SK-N-SH treated with all-trans-retinoic acid at 6 μM for 48 hours (cell line): ENCODE measurements around the gene TJP3.

Experiments used
- ATAC-seq: fragments of 200-7000 bp; cut with Tn5 transposase; 3 replicates; pipeline ENCODE4 v1.9.1; 2020; ENCODE audit warnings: mild to moderate bottlenecking, moderate library complexity
- ARNTL ChIP-seq: fragments of 450-650 bp; formaldehyde crosslinking; IDR thresholded peaks from 2 replicates; pipeline ENCODE4 v1.5.0; 2020; ENCODE audit warnings: low read depth, mild to moderate bottlenecking, moderate library complexity, borderline replicate concordance
- BACH2 ChIP-seq: fragments of 250-450 bp; sonication (Bioruptor Pico); IDR thresholded peaks from 2 replicates; pipeline ENCODE4 v1.9.0; 2021; ENCODE audit warnings: mild to moderate bottlenecking, borderline replicate concordance
- CREB5 ChIP-seq: fragments of 250-450 bp; sonication (Bioruptor Pico); IDR thresholded peaks from 2 replicates; pipeline ENCODE4 v1.5.1; 2020; ENCODE audit warnings: low read depth, mild to moderate bottlenecking, moderate library complexity
- CSRNP3 ChIP-seq: fragments of 250-450 bp; sonication (Bioruptor Pico); IDR thresholded peaks from 2 replicates; pipeline ENCODE4 v1.5.1; 2021; ENCODE audit warnings: mild to moderate bottlenecking, moderate library complexity
- ESRRG ChIP-seq: fragments of 250-450 bp; sonication (Bioruptor Pico); IDR thresholded peaks from 2 replicates; pipeline ENCODE4 v1.6.1; 2021; ENCODE audit warnings: mild to moderate bottlenecking
- GLIS3 ChIP-seq: fragments of 250-450 bp; sonication (Bioruptor Pico); IDR thresholded peaks from 2 replicates; pipeline ENCODE4 v1.5.0; 2020; ENCODE audit warnings: mild to moderate bottlenecking, moderate library complexity
- ISL1 ChIP-seq: fragments of 250-450 bp; sonication (Bioruptor Pico); IDR thresholded peaks from 2 replicates; pipeline ENCODE4 v2.1.2; 2022; ENCODE audit warnings: mild to moderate bottlenecking, moderate library complexity
- OSR1 ChIP-seq: fragments of 250-450 bp; sonication (Bioruptor Pico); IDR thresholded peaks from 2 replicates; pipeline ENCODE4 v1.8.0; 2022; ENCODE audit warnings: moderate library complexity, mild to moderate bottlenecking, inconsistent platforms
- PATZ1 ChIP-seq: fragments of 250-450 bp; sonication (Bioruptor Pico); IDR thresholded peaks from 2 replicates; pipeline ENCODE4 v1.8.0; 2020; ENCODE audit warnings: mild to moderate bottlenecking, moderate library complexity, borderline replicate concordance
- PPARA ChIP-seq: fragments of 250-450 bp; sonication (Bioruptor Pico); IDR thresholded peaks from 2 replicates; pipeline ENCODE4 v1.5.0; 2020; ENCODE audit warnings: mild to moderate bottlenecking, borderline replicate concordance
- SNAI2 ChIP-seq: fragments of 250-450 bp; sonication (Bioruptor Pico); IDR thresholded peaks from 2 replicates; pipeline ENCODE4 v1.5.0; 2020; ENCODE audit warnings: mild to moderate bottlenecking, moderate library complexity
- TCF4 ChIP-seq: fragments of 250-450 bp; sonication (Bioruptor Pico); IDR thresholded peaks from 2 replicates; pipeline ENCODE4 v1.8.0; 2021; ENCODE audit warnings: mild to moderate bottlenecking, moderate library complexity, borderline replicate concordance
- TOX ChIP-seq: fragments of 250-450 bp; sonication (Bioruptor Pico); IDR thresholded peaks from 2 replicates; pipeline ENCODE4 v1.8.0; 2021; ENCODE audit warnings: mild to moderate bottlenecking, moderate library complexity, borderline replicate concordance
- TSHZ2 ChIP-seq: fragments of 250-450 bp; sonication (Bioruptor Pico); IDR thresholded peaks from 2 replicates; pipeline ENCODE4 v1.5.0; 2020; ENCODE audit warnings: mild to moderate bottlenecking, moderate library complexity
- ZC3H10 ChIP-seq: fragments of 250-450 bp; sonication (Bioruptor Pico); IDR thresholded peaks from 2 replicates; pipeline ENCODE4 v1.5.1; 2021; ENCODE audit warnings: mild to moderate bottlenecking, moderate library complexity
- ZFP3 ChIP-seq: fragments of 250-450 bp; sonication (Bioruptor Pico); IDR thresholded peaks from 2 replicates; pipeline ENCODE4 v1.5.0; 2020; ENCODE audit warnings: mild to moderate bottlenecking, moderate library complexity
- ZFP30 ChIP-seq: fragments of 450-650 bp; formaldehyde crosslinking; IDR thresholded peaks from 2 replicates; pipeline ENCODE4 v1.5.0; 2022; ENCODE audit warnings: mild to moderate bottlenecking, moderate library complexity
- ZNF70 ChIP-seq: fragments of 450-650 bp; formaldehyde crosslinking; IDR thresholded peaks from 2 replicates; pipeline ENCODE4 v1.5.0; 2020; ENCODE audit warnings: mild to moderate bottlenecking, moderate library complexity
- ZNF8 ChIP-seq: fragments of 450-650 bp; formaldehyde crosslinking; IDR thresholded peaks from 2 replicates; pipeline ENCODE4 v1.5.0; 2020; ENCODE audit warnings: mild to moderate bottlenecking, moderate library complexity

Gene TJP3

GRCh38 chr19:3684817-3685410 is 23.3 kb upstream of the TJP3 start:
- TF ChIP-seq ZNF8 (CRISPR knock-in tag) (no peak), ZNF70 (CRISPR knock-in tag) (no peak), ISL1 (CRISPR knock-in tag) (no peak), ZFP30 (no peak)
- no peak for ATAC-seq

- TF ChIP-seq TOX (CRISPR knock-in tag) (no peak), ESRRG (CRISPR knock-in tag) (no peak), OSR1 (CRISPR knock-in tag) (no peak), PATZ1 (CRISPR knock-in tag) (no peak), GLIS3 (CRISPR knock-in tag) (no peak), ZFP30 (no peak), ARNTL (CRISPR knock-in tag) (no peak), BACH2 (CRISPR knock-in tag) (no peak), ZC3H10 (CRISPR knock-in tag) (no peak), PPARA (CRISPR knock-in tag) (no peak), ZNF70 (CRISPR knock-in tag) (no peak)
- TF ChIP-seq, all 23 proteins: peak for 0
- ATAC-seq: no peak
Observed at GRCh38 chr19:3687393-3687773, 20.8 kb upstream of the TJP3 start.

GRCh38 chr19:3687774-3688706 is 20.1 kb upstream of the TJP3 start:
- ATAC-seq: no peak

GRCh38 chr19:3690551-3691371 is 17.4 kb upstream of the TJP3 start:
- ATAC-seq: no peak
- TF ChIP-seq SNAI2: no peak
- TF ChIP-seq TSHZ2 (CRISPR knock-in tag): no peak
- TF ChIP-seq TOX (CRISPR knock-in tag): no peak
- no peak for TF ChIP-seq ZNF8 (CRISPR knock-in tag)
- TF ChIP-seq GLIS3 (CRISPR knock-in tag): no peak
- TF ChIP-seq ISL1 (CRISPR knock-in tag): no peak
- no peak for TF ChIP-seq ARNTL (CRISPR knock-in tag)
- TF ChIP-seq PPARA (CRISPR knock-in tag): no peak
- TF ChIP-seq BACH2 (CRISPR knock-in tag): no peak
- no peak for TF ChIP-seq ZC3H10 (CRISPR knock-in tag)
- TF ChIP-seq ZFP3 (CRISPR knock-in tag): no peak
- TF ChIP-seq CSRNP3 (CRISPR knock-in tag): no peak
- TF ChIP-seq CREB5 (CRISPR knock-in tag): no peak
- no peak for TF ChIP-seq OSR1 (CRISPR knock-in tag)
- no peak for TF ChIP-seq ESRRG (CRISPR knock-in tag)
- TF ChIP-seq TCF4 (CRISPR knock-in tag): no peak

More at GRCh38 chr19:3687774-3688706, 20.1 kb upstream of the TJP3 start:
- TF ChIP-seq ZC3H10 (CRISPR knock-in tag) (no peak), ZFP30 (no peak)
